HG02981 (cell line): Measurements from ENCODE around the gene PODN.

Experiments
- ATAC-seq: cut with Tn5 transposase; IDR thresholded peaks from one replicate; pipeline ENCODE4 v1.9.1; 2021; ENCODE audit warnings: mild to moderate bottlenecking, moderate library complexity; ENCODE audit not compliant: unreplicated experiment

Gene PODN

DNA sequence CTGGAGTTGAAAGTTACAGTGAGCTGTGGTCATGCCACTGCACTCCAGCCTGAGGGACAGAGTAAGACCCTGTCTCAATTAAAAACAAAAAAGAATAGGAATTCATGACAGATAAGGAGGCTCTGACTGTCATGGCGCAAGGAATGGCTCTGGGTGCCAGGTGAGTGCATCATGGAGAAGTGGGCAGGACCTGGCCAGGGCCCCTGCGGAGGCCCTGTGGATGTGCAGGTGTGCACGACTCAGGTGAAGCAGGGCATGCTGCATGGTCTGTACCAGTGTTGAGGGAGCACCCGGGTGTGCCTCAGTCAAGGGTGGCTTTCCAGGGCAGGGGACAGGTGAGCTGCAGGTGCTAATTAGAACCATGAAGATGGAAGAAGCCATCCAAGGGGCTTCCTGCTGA, 66.4 kb downstream of the PODN start:
- ATAC-seq = no peak

- ATAC-seq = no peak
These were observed 68.0 kb downstream of the PODN start for GRCh38 chr1:53129891-53130597.

- no peak for ATAC-seq
These were observed 68.5 kb downstream of the PODN start for GRCh38 chr1:53130598-53130877.

DNA sequence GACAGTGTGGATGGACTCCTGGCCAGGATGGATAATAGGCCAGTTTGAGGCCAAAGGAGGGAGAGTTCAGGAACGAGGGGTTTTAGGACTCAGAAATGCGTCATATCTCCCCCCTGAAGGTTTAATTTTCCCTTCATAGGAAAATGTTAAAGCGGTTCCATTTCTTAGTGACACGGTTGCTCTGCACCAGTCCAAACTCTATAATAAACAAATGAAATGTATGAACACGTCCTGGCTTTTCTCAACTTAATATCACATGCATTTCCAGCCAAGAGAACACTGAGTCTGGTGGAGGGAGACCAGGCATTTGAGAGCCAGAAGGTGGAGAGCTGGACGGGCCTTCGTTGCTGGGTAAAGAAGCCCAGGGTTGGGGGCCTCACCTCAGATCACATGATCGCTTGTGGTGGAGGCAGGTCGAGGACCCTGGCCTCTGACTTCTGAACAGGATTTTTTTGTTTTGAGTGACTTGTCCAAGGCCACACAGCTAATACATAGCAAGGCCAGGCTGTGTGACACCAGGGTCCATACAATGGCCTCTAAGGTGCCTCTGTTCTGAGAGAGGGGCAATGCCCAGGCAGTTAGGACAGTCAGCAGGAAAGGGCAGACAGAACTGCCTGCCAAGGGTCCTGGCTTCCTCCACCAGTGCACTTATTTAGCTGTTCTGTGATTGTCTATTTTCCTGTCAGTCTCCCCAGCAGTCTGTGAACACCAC, 69.0 kb downstream of the PODN start:
- no peak for ATAC-seq

DNA sequence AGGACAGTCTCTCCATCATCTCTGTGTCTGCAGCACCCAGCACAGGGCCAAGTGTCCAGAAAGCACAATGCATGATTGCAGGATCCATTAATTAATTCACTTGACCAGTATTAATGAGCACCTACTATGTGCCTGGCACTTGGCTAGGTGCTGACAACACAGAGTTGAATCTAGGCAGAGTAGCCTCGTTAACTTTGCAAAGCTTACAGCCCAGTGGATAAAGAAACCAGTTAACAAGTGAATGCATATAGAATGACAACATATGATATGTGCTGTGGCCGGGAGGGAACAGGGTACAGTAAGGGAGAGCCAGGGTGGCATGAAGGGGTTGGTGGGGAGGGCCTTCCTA, 69.6 kb downstream of the PODN start:
- no peak for ATAC-seq

GRCh38 chr1:53132176-53132575, 70.2 kb downstream of the PODN start:
- no peak for ATAC-seq

DNA sequence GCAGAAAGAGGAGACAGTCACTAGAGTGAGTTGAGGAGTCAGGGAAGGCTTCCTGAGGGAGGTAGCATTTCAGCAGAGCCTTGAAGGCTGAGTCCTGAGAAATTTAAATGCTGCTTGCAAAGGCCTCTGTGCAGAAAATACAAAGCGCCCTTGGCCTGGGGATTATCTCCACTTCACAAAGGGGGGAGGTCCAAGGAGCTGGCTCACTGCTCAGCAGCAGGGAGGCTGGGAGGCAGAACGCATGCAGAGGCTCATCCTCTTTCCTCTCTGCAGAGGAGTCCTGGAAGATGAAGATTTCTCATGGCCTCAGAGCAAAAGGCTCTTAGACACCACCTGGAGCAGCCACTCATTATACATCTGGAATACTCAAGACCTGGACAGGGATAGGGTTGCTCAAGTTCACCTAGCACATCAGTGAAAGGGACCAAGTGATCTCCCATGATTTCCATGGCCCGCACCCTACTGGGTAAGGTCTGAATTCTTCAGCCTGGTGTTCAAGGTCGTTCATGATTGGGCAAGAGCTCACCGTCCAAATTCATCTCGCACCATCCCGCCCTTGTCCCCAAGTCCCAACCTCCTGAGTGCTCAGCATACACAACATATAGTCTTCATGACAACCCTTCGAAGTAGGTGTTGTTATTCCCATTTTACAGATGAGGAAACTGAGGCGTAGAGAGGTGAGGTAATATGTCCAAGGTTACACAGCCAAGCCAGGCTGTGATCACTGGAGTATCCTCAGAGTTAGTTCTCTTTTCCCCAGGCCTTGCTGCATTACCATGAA, 71.4 kb downstream of the PODN start:
- no peak for ATAC-seq

DNA sequence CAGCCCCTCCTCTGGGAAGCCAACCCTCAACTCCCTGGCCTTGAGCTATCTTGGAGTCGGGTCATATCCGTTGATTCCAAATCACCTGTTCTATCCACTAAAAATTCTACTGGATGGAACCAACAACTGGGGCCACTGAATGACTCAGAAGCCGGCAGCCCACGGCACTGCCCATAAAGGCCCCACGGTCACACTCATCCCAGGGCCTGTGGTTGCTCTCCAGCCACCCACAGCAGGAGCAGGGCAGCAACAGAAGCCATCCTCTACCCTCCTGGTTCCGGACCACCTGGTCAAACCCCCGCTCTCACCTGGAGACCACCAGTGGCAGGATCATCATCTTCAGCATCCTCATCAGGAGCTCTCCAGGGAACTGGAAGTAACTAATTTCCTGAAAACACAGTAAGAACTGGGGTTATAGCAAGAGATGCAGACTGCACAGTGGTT, 72.1 kb downstream of the PODN start:
- no peak for ATAC-seq
